Fibroblast of lung (primary cell): ENCODE results near the gene ANKRD40. TPM values are rescaled to one million over a fixed set of nuclear protein-coding genes. Genes with fewer than 3 reads are reported as not detected.

ENCODE experiments used
- DNase-seq, 2 donors: peaks; one replicate each; pipeline versions ENCODE4 v3.0.0 to v3.0.0-alpha.2; 2010; ENCODE audit warnings: low read depth in 2 of 2
- H2AFZ ChIP-seq: 2 replicates; pipeline ENCODE4 v1.5.1; 2012; ENCODE audit warnings: low read length, control low read depth, inconsistent platforms
- H3K27ac ChIP-seq: 2 replicates; pipeline ENCODE4 v1.5.1; 2011; ENCODE audit warnings: low read length, control low read depth; ENCODE audit not compliant: insufficient read depth
- H3K27me3 ChIP-seq: 2 replicates; pipeline ENCODE4 v1.5.1; 2011; ENCODE audit warnings: mild to moderate bottlenecking, low read length; ENCODE audit not compliant: control insufficient read depth, insufficient read depth
- H3K36me3 ChIP-seq: 2 replicates; pipeline ENCODE4 v1.5.1; 2011; ENCODE audit warnings: low read length; ENCODE audit not compliant: control insufficient read depth, insufficient read depth
- H3K4me1 ChIP-seq: 2 replicates; pipeline ENCODE4 v1.5.1; 2011; ENCODE audit warnings: low read length; ENCODE audit not compliant: control insufficient read depth, insufficient read depth; ENCODE audit errors: extremely low read depth
- H3K4me2 ChIP-seq: 2 replicates; pipeline ENCODE4 v1.5.1; 2011; ENCODE audit warnings: low read length, control low read depth; ENCODE audit not compliant: insufficient read depth; ENCODE audit errors: extremely low read depth
- H3K4me3 ChIP-seq, 4 experiments: fragments of 200-600 bp in 1 of 4; sonication (generic) in 1 of 4; replicated peaks in 1 of 4; 2 replicates each; pipeline ENCODE4 v1.5.1; 2011 to 2016; ENCODE audit warnings: low read length in 4 of 4, low read depth in 3 of 4, mild to moderate bottlenecking in 3 of 4, control low read depth in 2 of 4, inconsistent platforms in 1 of 4, mixed read lengths in 1 of 4; ENCODE audit not compliant: insufficient read depth in 1 of 4; ENCODE audit errors: control extremely low read depth in 1 of 4
- H3K79me2 ChIP-seq: 2 replicates; pipeline ENCODE4 v1.5.1; 2012; ENCODE audit warnings: mild to moderate bottlenecking, low read length, inconsistent platforms; ENCODE audit not compliant: control insufficient read depth, insufficient read depth
- H3K9ac ChIP-seq: 2 replicates; pipeline ENCODE4 v1.5.1; 2011; ENCODE audit warnings: mild to moderate bottlenecking, low read length, control low read depth; ENCODE audit not compliant: insufficient read depth
- H3K9me3 ChIP-seq: 2 replicates; pipeline ENCODE4 v1.5.1; 2012; ENCODE audit warnings: low read depth, low read length; ENCODE audit not compliant: control insufficient read depth, insufficient read depth
- H4K20me1 ChIP-seq: 2 replicates; pipeline ENCODE4 v1.5.1; 2011; ENCODE audit warnings: low read length; ENCODE audit not compliant: control insufficient read depth, insufficient read depth; ENCODE audit errors: extremely low read depth
- CTCF ChIP-seq, 2 donors: IDR thresholded peaks in 1 of 2; conservative IDR thresholded peaks in 1 of 2; 1 replicate in 1 of 2; 2 replicates in 1 of 2; pipeline ENCODE4 v1.5.1; 2011 to 2012; ENCODE audit warnings: low read length in 2 of 2, control low read depth in 1 of 2, inconsistent platforms in 1 of 2, low read depth in 1 of 2, mild to moderate bottlenecking in 1 of 2
- EZH2 ChIP-seq: IDR thresholded peaks from 2 replicates; pipeline ENCODE4 v1.5.1; 2012; ENCODE audit warnings: low read length, control low read depth, mild to moderate bottlenecking; ENCODE audit errors: missing control alignments
- polyA plus RNA-seq, 2 donors: library from polyadenylated mRNA; depleted of rRNA in 1 of 2; stranded (reverse) in 1 of 2; unstranded in 1 of 2; fragments of >200 nt; gene quantifications; 2 replicates each; pipeline ENCODE4 v1.2.1, GENCODE V29; 2011 to 2012; ENCODE audit warnings: missing spikeins in 1 of 2
- total RNA-seq: library from RNA; depleted of rRNA; stranded (reverse); fragments of >200 nt; gene quantifications from 2 replicates; pipeline ENCODE4 v1.2.1, GENCODE V29; 2014

Gene ANKRD40
- total and polyA plus RNA-seq, 2 donors (not counting 1 experiment from before 2014, with no cell fraction given), result 34.5 to 59.9 TPM

GRCh38 chr17:50665838-50666237, 41.9 kb downstream of the ANKRD40 start:
- no peak for TF ChIP-seq EZH2
- TF ChIP-seq CTCF (conservative IDR thresholded peaks at IDR 0.05 in 1 of 2, IDR thresholded peaks at IDR 0.05 in 1 of 2; ENCODE audit: low read depth in 1 of 2, low read length in 2 of 2), result no peak
- Histone ChIP-seq H3K9ac (no peak overlapping the region), H3K4me2 (no peak overlapping the region), H3K27ac (no peak overlapping the region), H3K9me3 (no peaks in the 10 kb centered on the region), H3K36me3 (no peaks in the 10 kb centered on the region), H3K27me3 (no peaks in the 10 kb centered on the region), H3K4me3 (no peak overlapping the region), H4K20me1 (no peaks in the 10 kb centered on the region), H3K79me2 (no peaks in the 10 kb centered on the region), H3K4me1 (peaks cover 29% of the 10 kb centered on the region), H2AFZ (no peak overlapping the region)
- DNase-seq, result no peak

DNA sequence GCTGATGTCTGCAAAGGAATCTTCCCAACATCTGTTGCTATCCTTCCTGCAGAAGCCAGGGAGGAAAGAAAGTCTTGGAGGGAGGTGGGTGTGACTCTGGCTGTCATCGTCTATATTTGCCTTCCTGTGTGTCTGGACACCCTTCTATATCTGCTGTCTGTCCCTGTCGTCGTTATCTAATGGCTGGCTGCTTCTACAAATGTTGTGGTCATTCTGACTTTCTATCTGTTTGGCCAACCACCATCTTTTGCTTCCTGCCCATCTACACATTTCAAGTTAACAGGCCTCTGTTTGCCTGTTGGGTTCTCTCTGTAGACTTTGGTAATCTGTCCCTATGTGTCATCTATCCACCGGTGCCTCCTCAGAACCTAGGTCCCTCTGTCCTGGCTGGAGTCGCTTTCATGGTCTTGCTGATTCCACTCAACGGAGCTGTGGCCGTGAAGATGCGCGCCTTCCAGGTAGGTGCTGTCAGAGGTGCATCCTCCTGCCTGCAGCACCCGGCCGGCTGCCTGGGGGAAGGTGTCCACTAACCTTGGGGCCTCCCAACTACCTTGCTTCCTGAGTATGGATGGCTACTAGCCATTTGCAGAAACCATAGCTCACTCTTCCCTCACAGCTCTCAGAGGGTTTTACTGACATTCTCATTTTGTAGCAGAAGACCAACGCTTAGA, 42.8 kb downstream of the ANKRD40 start:
- Histone ChIP-seq H3K9me3 (no peaks in the 10 kb centered on the region), H2AFZ (no peak overlapping the region), H4K20me1 (no peaks in the 10 kb centered on the region), H3K36me3 (no peaks in the 10 kb centered on the region), H3K27me3 (no peaks in the 10 kb centered on the region), H3K4me1 (peaks cover 35% of the 10 kb centered on the region), H3K9ac (no peak overlapping the region), H3K4me2 (no peak overlapping the region), H3K4me3 (no peak overlapping the region), H3K79me2 (no peaks in the 10 kb centered on the region), H3K27ac (no peak overlapping the region)
- no peak for DNase-seq
- TF ChIP-seq EZH2, result no peak
- no peak for TF ChIP-seq CTCF (conservative IDR thresholded peaks at IDR 0.05 in 1 of 2, IDR thresholded peaks at IDR 0.05 in 1 of 2; ENCODE audit: low read depth in 1 of 2, low read length in 2 of 2)

- Histone ChIP-seq H3K4me3 (no peak overlapping the region), H3K4me1 (peaks cover 40% of the 10 kb centered on the region), H2AFZ (no peak overlapping the region), H3K79me2 (no peaks in the 10 kb centered on the region), H3K36me3 (no peaks in the 10 kb centered on the region), H3K27ac (no peak overlapping the region), H3K9me3 (no peaks in the 10 kb centered on the region), H3K27me3 (no peaks in the 10 kb centered on the region), H3K9ac (no peak overlapping the region), H4K20me1 (no peaks in the 10 kb centered on the region), H3K4me2 (no peak overlapping the region)
- no peak for DNase-seq
- TF ChIP-seq CTCF (conservative IDR thresholded peaks at IDR 0.05 in 1 of 2, IDR thresholded peaks at IDR 0.05 in 1 of 2; ENCODE audit: low read depth in 1 of 2, low read length in 2 of 2) (no peak), EZH2 (no peak)
Observed at GRCh38 chr17:50663812-50664374, 43.8 kb downstream of the ANKRD40 start.
